ENCODE results near the gene PDE11A.
"Not testable (repeated sequence)": the region's sequence is repeated elsewhere in the genome, so short reads cannot be mapped to it uniquely, and the experiment has no call there.

PDE11A gene

GRCh38 chr2:177812713-177813396 lies 259.7 kb downstream of the PDE11A start:
- H3K4me1 ChIP-seq (ENCODE audit: control insufficient read depth in 2 of 2, insufficient read depth in 2 of 2, low read length in 2 of 2): no peaks in the 10 kb centered on the region

GRCh38 chr2:177810906-177811305 lies 261.7 kb downstream of the PDE11A start:
- no peaks in the 10 kb centered on the region for H3K36me3 ChIP-seq (ENCODE audit: control insufficient read depth in 2 of 2, insufficient read depth in 2 of 2, low read length in 2 of 2)
- H3K4me1 ChIP-seq (ENCODE audit: control insufficient read depth in 2 of 2, insufficient read depth in 2 of 2, low read length in 2 of 2): no peaks in the 10 kb centered on the region
- no peak overlapping the region for H3K27ac ChIP-seq (ENCODE audit: low read depth in 2 of 2, low read length in 2 of 2)

More at GRCh38 chr2:177812713-177813396, 259.7 kb downstream of the PDE11A start:
- Histone ChIP-seq H3K9ac (ENCODE audit: low read depth in 1 of 2, low read length in 2 of 2) (no peak overlapping the region), H3K27ac (ENCODE audit: low read depth in 2 of 2, low read length in 2 of 2) (no peak overlapping the region), H3K4me3 (ENCODE audit: low read length in 2 of 2) (no peak overlapping the region), H3K36me3 (ENCODE audit: control insufficient read depth in 2 of 2, insufficient read depth in 2 of 2, low read length in 2 of 2) (no peaks in the 10 kb centered on the region), H3K9me3 (ENCODE audit: control insufficient read depth in 2 of 2, low read length in 2 of 2) (peaks cover 0 to 2% of the 10 kb centered on the region in 2 donors), H3K27me3 (ENCODE audit: control insufficient read depth in 2 of 2, insufficient read depth in 2 of 2, low read length in 2 of 2) (no peaks in the 10 kb centered on the region)

GRCh38 chr2:177808984-177809809 lies 263.4 kb downstream of the PDE11A start:
- Histone ChIP-seq H3K36me3 (ENCODE audit: control insufficient read depth in 2 of 2, insufficient read depth in 2 of 2, low read length in 2 of 2) (no peaks in the 10 kb centered on the region), H3K4me3 (ENCODE audit: low read length in 2 of 2) (no peak overlapping the region), H3K4me1 (ENCODE audit: control insufficient read depth in 2 of 2, insufficient read depth in 2 of 2, low read length in 2 of 2) (no peaks in the 10 kb centered on the region), H3K27me3 (ENCODE audit: control insufficient read depth in 2 of 2, insufficient read depth in 2 of 2, low read length in 2 of 2) (no peaks in the 10 kb centered on the region), H3K9ac (ENCODE audit: low read depth in 1 of 2, low read length in 2 of 2) (no peak overlapping the region), H3K27ac (ENCODE audit: low read depth in 2 of 2, low read length in 2 of 2) (no peak overlapping the region), H3K9me3 (ENCODE audit: control insufficient read depth in 2 of 2, low read length in 2 of 2) (peaks cover 0 to 2% of the 10 kb centered on the region in 2 donors)

More at GRCh38 chr2:177810906-177811305, 261.7 kb downstream of the PDE11A start:
- H3K9ac ChIP-seq (ENCODE audit: low read depth in 1 of 2, low read length in 2 of 2): no peak overlapping the region
- H3K4me3 ChIP-seq (ENCODE audit: low read length in 2 of 2): no peak overlapping the region
- H3K9me3 ChIP-seq (ENCODE audit: control insufficient read depth in 2 of 2, low read length in 2 of 2): peaks cover 0 to 2% of the 10 kb centered on the region in 2 donors
- H3K27me3 ChIP-seq (ENCODE audit: control insufficient read depth in 2 of 2, insufficient read depth in 2 of 2, low read length in 2 of 2): no peaks in the 10 kb centered on the region

GRCh38 chr2:177806025-177806424 lies 266.6 kb downstream of the PDE11A start:
- no peak overlapping the region for H3K27ac ChIP-seq (ENCODE audit: low read depth in 2 of 2, low read length in 2 of 2)
- no peaks in the 10 kb centered on the region for H3K27me3 ChIP-seq (ENCODE audit: control insufficient read depth in 2 of 2, insufficient read depth in 2 of 2, low read length in 2 of 2)
- no peaks in the 10 kb centered on the region for H3K4me1 ChIP-seq (ENCODE audit: control insufficient read depth in 2 of 2, insufficient read depth in 2 of 2, low read length in 2 of 2)
- H3K9me3 ChIP-seq (ENCODE audit: control insufficient read depth in 2 of 2, low read length in 2 of 2): no peaks in the 10 kb centered on the region
- no peak overlapping the region for H3K4me3 ChIP-seq (ENCODE audit: low read length in 2 of 2)
- no peak overlapping the region for H3K9ac ChIP-seq (ENCODE audit: low read depth in 1 of 2, low read length in 2 of 2)
- no peaks in the 10 kb centered on the region for H3K36me3 ChIP-seq (ENCODE audit: control insufficient read depth in 2 of 2, insufficient read depth in 2 of 2, low read length in 2 of 2)

GRCh38 chr2:177799531-177799930 lies 273.0 kb downstream of the PDE11A start:
- Histone ChIP-seq H3K9me3 (ENCODE audit: control insufficient read depth in 2 of 2, low read length in 2 of 2) (no peaks in the 10 kb centered on the region), H3K9ac (ENCODE audit: low read depth in 1 of 2, low read length in 2 of 2) (no peak overlapping the region), H3K27me3 (ENCODE audit: control insufficient read depth in 2 of 2, insufficient read depth in 2 of 2, low read length in 2 of 2) (no peaks in the 10 kb centered on the region), H3K4me1 (ENCODE audit: control insufficient read depth in 2 of 2, insufficient read depth in 2 of 2, low read length in 2 of 2) (no peaks in the 10 kb centered on the region), H3K27ac (ENCODE audit: low read depth in 2 of 2, low read length in 2 of 2) (no peak overlapping the region), H3K36me3 (ENCODE audit: control insufficient read depth in 2 of 2, insufficient read depth in 2 of 2, low read length in 2 of 2) (no peaks in the 10 kb centered on the region), H3K4me3 (ENCODE audit: low read length in 2 of 2) (no peak overlapping the region)

GRCh38 chr2:177797808-177798207 lies 274.8 kb downstream of the PDE11A start:
- Histone ChIP-seq H3K4me3 (ENCODE audit: low read length in 2 of 2) (no peak overlapping the region), H3K27ac (ENCODE audit: low read depth in 2 of 2, low read length in 2 of 2) (no peak overlapping the region), H3K9ac (ENCODE audit: low read depth in 1 of 2, low read length in 2 of 2) (no peak overlapping the region), H3K27me3 (ENCODE audit: control insufficient read depth in 2 of 2, insufficient read depth in 2 of 2, low read length in 2 of 2) (no peaks in the 10 kb centered on the region), H3K4me1 (ENCODE audit: control insufficient read depth in 2 of 2, insufficient read depth in 2 of 2, low read length in 2 of 2) (no peaks in the 10 kb centered on the region), H3K9me3 (ENCODE audit: control insufficient read depth in 2 of 2, low read length in 2 of 2) (no peaks in the 10 kb centered on the region), H3K36me3 (ENCODE audit: control insufficient read depth in 2 of 2, insufficient read depth in 2 of 2, low read length in 2 of 2) (no peaks in the 10 kb centered on the region)

- no peak overlapping the region for H3K27ac ChIP-seq (ENCODE audit: low read depth in 2 of 2, low read length in 2 of 2)
- H3K4me3 ChIP-seq (ENCODE audit: low read length in 2 of 2): no peak overlapping the region
- no peak overlapping the region for H3K9ac ChIP-seq (ENCODE audit: low read depth in 1 of 2, low read length in 2 of 2)
- H3K9me3 ChIP-seq (ENCODE audit: control insufficient read depth in 2 of 2, low read length in 2 of 2): no peaks in the 10 kb centered on the region
- H3K36me3 ChIP-seq (ENCODE audit: control insufficient read depth in 2 of 2, insufficient read depth in 2 of 2, low read length in 2 of 2): no peaks in the 10 kb centered on the region
- no peaks in the 10 kb centered on the region for H3K27me3 ChIP-seq (ENCODE audit: control insufficient read depth in 2 of 2, insufficient read depth in 2 of 2, low read length in 2 of 2)
- H3K4me1 ChIP-seq (ENCODE audit: control insufficient read depth in 2 of 2, insufficient read depth in 2 of 2, low read length in 2 of 2): no peaks in the 10 kb centered on the region
Observed at GRCh38 chr2:177796654-177797415, 275.7 kb downstream of the PDE11A start.

- no peak overlapping the region for H3K9ac ChIP-seq (ENCODE audit: low read depth in 1 of 2, low read length in 2 of 2)
- H3K36me3 ChIP-seq (ENCODE audit: control insufficient read depth in 2 of 2, insufficient read depth in 2 of 2, low read length in 2 of 2): no peaks in the 10 kb centered on the region
- H3K4me3 ChIP-seq (ENCODE audit: low read length in 2 of 2): no peak overlapping the region
- H3K27me3 ChIP-seq (ENCODE audit: control insufficient read depth in 2 of 2, insufficient read depth in 2 of 2, low read length in 2 of 2): no peaks in the 10 kb centered on the region
- no peaks in the 10 kb centered on the region for H3K9me3 ChIP-seq (ENCODE audit: control insufficient read depth in 2 of 2, low read length in 2 of 2)
- no peaks in the 10 kb centered on the region for H3K4me1 ChIP-seq (ENCODE audit: control insufficient read depth in 2 of 2, insufficient read depth in 2 of 2, low read length in 2 of 2)
- no peak overlapping the region for H3K27ac ChIP-seq (ENCODE audit: low read depth in 2 of 2, low read length in 2 of 2)
Observed at GRCh38 chr2:177796011-177796410, 276.6 kb downstream of the PDE11A start.

GRCh38 chr2:177785143-177785542 lies 287.4 kb downstream of the PDE11A start:
- H3K4me1 ChIP-seq (ENCODE audit: control insufficient read depth in 2 of 2, insufficient read depth in 2 of 2, low read length in 2 of 2); H3K27me3 ChIP-seq (ENCODE audit: control insufficient read depth in 2 of 2, insufficient read depth in 2 of 2, low read length in 2 of 2); H3K4me3 ChIP-seq (ENCODE audit: low read length in 2 of 2); H3K36me3 ChIP-seq (ENCODE audit: control insufficient read depth in 2 of 2, insufficient read depth in 2 of 2, low read length in 2 of 2); H3K9ac ChIP-seq (ENCODE audit: low read depth in 1 of 2, low read length in 2 of 2); H3K27ac ChIP-seq (ENCODE audit: low read depth in 2 of 2, low read length in 2 of 2); H3K9me3 ChIP-seq (ENCODE audit: control insufficient read depth in 2 of 2, low read length in 2 of 2): not testable (repeated sequence)

GRCh38 chr2:177784745-177785067 lies 287.9 kb downstream of the PDE11A start:
- no peaks in the 10 kb centered on the region for H3K9me3 ChIP-seq (ENCODE audit: control insufficient read depth in 2 of 2, low read length in 2 of 2)
- H3K36me3 ChIP-seq (ENCODE audit: control insufficient read depth in 2 of 2, insufficient read depth in 2 of 2, low read length in 2 of 2): no peaks in the 10 kb centered on the region
- H3K4me1 ChIP-seq (ENCODE audit: control insufficient read depth in 2 of 2, insufficient read depth in 2 of 2, low read length in 2 of 2): peaks cover 4 to 9% of the 10 kb centered on the region in 2 donors
- no peak overlapping the region for H3K27ac ChIP-seq (ENCODE audit: low read depth in 2 of 2, low read length in 2 of 2)
- no peak overlapping the region for H3K4me3 ChIP-seq (ENCODE audit: low read length in 2 of 2)
- no peaks in the 10 kb centered on the region for H3K27me3 ChIP-seq (ENCODE audit: control insufficient read depth in 2 of 2, insufficient read depth in 2 of 2, low read length in 2 of 2)
- no peak overlapping the region for H3K9ac ChIP-seq (ENCODE audit: low read depth in 1 of 2, low read length in 2 of 2)

Data from mucosa of rectum (tissue), 2 donors.